GM10266 (cell line): ENCODE measurements around the gene NAV2.

Experiments
- DNase-seq: peaks from one replicate; pipeline ENCODE4 v3.0.0; 2012; ENCODE audit errors: extremely low spot score
- TF ChIP-seq, protein P1 (sequence below): IDR thresholded peaks from 2 replicates; pipeline ENCODE4 v1.5.1; 2012; ENCODE audit warnings: mild to moderate bottlenecking, low read depth; ENCODE audit not compliant: control insufficient read depth, insufficient read depth; ENCODE audit errors: missing control alignments

Gene NAV2

DNA sequence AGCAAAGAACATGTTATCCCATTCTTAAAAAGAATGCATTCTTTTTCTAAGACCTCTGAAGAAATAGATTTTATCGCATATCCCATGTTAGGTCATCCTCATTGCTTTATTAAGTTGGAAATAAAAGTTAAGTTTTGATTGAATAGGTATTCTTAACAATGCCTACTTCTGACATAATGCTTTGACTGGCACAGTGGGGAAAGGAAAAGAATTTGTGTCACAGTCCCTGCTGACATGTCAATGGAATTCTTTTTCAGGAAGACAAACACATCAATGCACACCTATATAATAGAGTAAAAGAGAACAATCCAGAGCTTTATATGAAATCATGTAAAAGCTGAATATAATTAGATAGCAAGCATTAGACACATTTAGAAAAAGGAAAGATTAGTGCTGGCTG, 341.9 kb downstream of the NAV2 start:
- DNase-seq = no peak

DNA sequence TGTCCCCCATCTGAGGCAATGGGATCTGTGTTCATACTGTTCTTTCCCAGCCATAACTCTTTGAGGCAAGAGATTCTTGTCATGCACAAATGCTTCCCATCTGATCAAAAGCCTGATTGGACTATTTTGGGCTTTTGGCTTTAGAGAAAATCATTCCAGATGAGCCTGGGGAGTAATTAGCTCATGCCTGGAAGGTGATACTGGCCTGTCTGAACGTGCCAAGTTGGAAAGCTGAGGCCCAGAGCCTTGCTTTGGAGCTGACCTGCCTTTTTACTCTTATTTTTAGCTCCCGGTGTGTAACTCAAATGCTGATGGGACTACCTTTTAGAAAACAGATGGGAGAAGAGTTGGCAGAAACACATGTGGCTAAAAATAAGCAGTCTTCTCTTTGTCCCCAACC, 342.7 kb downstream of the NAV2 start:
- TF ChIP-seq, protein P1, sequence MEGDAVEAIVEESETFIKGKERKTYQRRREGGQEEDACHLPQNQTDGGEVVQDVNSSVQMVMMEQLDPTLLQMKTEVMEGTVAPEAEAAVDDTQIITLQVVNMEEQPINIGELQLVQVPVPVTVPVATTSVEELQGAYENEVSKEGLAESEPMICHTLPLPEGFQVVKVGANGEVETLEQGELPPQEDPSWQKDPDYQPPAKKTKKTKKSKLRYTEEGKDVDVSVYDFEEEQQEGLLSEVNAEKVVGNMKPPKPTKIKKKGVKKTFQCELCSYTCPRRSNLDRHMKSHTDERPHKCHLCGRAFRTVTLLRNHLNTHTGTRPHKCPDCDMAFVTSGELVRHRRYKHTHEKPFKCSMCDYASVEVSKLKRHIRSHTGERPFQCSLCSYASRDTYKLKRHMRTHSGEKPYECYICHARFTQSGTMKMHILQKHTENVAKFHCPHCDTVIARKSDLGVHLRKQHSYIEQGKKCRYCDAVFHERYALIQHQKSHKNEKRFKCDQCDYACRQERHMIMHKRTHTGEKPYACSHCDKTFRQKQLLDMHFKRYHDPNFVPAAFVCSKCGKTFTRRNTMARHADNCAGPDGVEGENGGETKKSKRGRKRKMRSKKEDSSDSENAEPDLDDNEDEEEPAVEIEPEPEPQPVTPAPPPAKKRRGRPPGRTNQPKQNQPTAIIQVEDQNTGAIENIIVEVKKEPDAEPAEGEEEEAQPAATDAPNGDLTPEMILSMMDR = no peak
- no peak for DNase-seq

More for the DNA sequence above, 341.9 kb downstream of the NAV2 start:
- TF ChIP-seq, protein P1 = no peak

GRCh38 chr11:20056109-20056949, 343.7 kb downstream of the NAV2 start:
- TF ChIP-seq, protein P1 = no peak
- DNase-seq = no peak

DNA sequence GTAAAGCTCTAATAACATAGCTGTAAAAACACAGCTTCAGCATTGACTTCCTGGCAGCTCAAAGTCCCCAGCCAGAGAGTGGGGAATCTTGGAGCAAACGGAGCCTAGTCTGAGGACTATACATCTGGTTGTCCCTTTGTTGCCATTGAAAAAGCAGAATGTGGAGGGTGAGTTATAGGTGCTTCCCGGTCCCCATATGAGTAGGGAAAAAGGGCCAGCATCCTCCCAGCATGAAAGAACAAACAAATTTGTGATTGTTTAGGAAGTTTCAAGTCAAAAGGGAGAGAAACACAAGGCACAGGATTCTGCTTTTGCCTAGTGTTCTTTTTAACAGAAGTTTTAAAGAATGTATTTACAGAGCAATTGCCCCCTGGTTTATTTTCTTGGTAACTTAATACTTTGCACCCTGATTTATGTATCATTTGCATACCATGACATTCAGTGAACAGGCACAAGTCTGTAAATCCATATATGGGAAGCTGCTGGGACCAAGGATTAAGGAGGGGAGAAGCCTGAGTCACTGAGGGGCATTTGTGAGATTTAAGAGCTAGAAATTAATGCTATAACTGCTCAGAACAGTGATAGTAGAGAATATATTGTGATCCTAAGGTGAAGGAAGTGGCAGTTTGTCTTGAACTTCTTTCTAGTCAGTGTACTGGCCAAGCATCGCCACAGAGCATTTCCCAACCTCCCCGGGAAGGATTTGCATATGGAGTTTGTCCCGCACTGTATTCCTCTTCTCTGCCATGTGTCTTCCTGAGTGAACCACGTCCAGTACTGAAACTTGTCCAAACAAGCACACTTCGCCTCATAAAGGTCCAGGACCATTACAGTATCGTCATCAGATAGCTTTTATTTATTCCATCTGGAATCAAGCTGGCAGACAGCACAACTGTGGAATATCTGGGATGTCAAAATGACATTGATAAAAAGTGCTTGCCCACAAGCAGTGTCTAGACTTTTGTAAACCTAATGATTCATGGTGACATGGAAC, 344.6 kb downstream of the NAV2 start:
- DNase-seq = no peak
- TF ChIP-seq, protein P1 = no peak

DNA sequence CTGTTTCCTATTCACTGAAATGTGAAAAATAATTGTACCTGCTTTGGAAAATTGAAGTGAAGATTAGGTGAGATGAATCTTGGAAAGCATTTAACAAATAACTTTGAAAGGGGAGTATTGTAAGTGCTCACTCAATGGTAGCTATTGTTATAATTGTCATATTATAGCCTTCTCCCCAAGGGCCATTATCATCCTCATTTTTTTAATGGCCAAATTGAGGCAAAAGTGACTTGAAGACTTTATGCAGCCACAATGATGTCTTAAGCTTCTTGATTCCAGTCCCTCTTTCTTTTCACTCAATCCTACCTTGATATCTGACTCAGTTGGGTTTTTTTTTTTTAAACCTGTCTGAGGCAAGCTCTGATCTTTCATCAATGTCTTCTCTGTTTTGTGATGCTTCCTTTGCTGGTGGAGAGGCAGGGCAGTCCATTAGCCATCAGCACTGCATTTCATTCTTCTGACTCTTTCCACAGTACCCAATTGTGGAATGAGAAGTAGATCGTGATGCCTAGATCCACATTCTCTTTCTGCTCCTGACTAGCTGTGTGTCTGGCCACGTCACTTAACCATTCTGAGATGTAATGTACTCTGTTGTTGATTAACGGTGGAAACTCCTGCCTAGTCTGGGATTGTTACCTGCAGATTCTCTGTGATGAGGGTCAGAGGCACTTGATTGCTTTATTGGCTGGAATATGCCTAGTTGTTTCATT, 346.3 kb downstream of the NAV2 start:
- DNase-seq = no peak
- TF ChIP-seq, protein P1 = no peak

- DNase-seq = no peak
- TF ChIP-seq, protein P1 = no peak
Observed at GRCh38 chr11:20059587-20060021, 347.0 kb downstream of the NAV2 start.
